HK-2 (cell line): ENCODE measurements around the gene MED4.
"Not testable (repeated sequence)": the region's sequence is repeated elsewhere in the genome, so short reads cannot be mapped to it uniquely, and the experiment has no call there.

Experiments used
- DNase-seq: peaks from one replicate; pipeline ENCODE4 v3.0.0-alpha.2; 2018; ENCODE audit not compliant: unreplicated experiment

Gene MED4

DNA sequence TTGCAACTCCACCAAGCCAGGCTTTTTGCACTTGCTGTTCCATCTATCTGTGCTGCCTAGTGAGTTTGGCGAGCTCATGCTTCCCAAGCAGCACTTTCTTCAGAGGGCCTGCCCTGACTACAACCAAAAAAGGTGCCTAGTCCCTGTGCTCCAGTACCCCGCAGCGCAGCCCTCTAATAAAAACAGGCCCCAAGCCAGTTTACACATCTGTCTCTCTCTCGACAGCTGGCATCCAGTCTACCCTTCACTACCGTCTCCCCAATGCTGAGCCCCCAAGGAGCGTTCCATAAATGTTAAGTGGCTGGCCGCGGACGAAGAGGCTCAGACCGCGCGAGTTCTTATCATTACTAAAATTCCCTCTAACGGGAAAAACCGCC, 512 bp downstream of the MED4 start:
- DNase-seq = no peak

DNA sequence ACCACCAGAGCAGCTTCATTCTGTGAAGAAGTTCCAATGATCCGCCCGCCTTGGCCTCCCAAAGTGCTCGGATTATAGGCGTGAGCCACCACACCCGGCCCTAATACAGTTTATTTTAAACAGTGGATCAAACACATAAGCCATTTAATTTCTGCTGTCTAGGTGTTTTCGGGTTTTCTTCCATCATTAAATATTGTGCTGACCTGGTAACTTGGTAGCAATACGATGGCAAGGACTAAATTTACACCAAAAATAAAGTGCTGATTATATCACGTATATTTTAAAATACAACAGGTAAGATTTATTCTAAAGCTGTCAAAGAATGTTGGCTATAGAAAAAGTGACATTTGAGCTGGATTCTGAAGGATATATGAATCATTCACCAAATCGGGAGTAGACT, 1.3 kb downstream of the MED4 start:
- no peak for DNase-seq

DNA sequence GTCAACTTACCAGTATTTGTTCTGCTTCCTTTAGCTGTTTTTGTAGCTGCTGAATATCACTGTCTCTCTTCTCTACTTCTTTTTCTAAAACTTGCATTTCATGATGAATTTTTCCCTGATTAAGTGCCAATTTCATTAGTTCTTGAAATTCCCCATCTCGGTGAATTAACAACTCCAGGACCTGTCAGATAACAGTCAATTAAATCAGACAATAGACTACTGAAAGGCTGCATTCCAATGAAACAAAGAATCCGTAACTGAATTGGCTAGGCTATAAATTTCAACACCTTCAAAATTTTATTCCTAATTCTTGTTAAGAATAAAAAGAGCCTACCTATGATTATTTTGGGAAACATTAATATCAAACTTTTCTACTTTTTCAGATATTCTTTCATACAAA, 8.6 kb downstream of the MED4 start:
- no peak for DNase-seq

DNA sequence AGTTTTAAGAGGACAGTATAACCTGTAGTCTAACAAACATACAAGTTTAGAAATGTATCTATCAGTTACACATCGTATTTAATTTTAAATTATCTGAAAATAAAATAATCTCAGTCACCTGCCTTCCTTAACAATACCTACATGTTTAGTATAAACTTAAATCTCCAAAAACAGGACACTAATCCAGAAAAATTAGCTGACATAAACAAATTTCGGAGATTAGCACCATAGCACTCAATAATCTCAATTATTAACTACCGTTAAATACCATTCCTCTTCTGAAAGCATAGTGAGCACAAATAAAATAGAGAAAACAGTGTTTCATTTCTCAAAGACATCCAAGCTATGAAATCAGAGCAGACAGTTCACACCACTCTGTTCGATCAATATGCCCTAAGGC, 13.2 kb downstream of the MED4 start:
- DNase-seq = no peak

DNA sequence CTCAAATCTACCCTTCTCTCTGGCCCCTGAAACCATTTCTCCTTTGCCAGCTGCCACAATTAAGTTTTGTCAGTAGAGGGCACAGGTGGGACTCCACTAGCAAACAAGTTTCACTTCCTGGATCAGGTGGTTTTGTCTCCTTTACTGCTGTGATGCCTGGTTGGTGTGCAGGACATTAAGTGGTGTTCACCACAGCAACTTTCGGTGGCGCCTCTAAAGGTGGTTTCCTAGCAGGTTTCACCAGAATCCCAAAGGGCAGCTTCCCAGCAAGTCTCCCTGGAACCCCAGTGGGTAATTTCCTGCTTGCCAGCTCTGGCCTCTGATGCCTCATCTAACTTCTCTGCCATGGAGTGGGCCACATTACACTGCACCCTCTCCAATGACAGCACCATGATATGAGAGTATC, 16.6 kb downstream of the MED4 start:
- DNase-seq = no peak

DNA sequence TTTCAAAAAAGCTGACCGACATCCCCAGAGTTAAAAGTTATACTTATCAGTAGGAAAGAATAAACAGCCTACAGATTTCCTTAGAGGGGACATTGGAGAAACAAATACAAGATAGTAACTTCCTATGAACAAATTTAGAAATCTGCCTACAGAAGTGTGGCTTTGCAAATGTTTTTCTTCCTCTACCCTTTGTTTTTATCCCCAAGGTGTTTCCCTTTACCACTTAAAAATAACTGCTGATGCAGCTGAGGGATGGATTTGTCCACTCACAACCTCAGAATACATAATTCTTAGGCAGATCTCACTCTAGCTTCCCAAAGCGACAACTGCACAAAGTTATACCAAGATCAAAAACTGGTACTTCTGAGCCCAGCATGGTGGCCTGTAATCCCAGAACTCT, 20.9 kb downstream of the MED4 start:
- no peak for DNase-seq

DNA sequence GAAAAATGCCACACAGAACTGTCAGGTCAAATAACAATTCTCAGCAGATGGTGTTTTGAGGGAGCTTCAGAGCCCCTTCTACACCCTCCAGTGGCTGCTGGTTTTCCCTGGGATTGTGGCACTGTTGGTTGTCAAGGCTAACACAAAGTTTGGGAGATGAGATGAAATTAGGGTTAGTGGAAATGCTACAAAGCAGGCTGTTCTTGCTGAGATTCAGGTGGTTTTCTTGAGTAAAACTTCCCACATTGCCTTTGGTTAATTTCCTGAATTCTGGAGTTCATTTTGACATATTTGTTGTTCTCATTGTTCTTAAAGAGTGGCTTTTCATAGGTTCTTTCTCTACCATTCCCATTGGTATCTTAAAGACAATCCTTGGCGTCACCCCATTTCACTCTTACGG, 22.1 kb downstream of the MED4 start:
- no peak for DNase-seq

DNA sequence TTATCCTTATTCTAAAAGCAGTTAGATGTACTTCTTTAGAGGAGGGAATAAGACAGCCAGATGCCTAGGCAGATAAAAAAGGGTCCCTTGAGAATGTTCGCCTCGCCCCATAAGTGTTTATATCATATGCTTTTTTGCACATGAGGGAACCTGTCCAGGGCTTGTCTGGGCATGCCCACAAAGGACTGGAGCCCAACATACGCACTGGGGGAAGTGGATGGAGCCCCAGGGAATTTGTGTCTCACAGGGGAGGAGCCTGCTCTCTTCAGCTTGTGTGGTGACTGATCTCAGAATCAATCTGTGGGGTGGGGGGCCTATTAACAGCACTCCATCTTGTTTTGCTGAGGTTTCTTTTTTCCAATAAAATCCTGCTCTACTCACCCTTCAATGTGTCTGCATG, 22.6 kb downstream of the MED4 start:
- no peak for DNase-seq

DNA sequence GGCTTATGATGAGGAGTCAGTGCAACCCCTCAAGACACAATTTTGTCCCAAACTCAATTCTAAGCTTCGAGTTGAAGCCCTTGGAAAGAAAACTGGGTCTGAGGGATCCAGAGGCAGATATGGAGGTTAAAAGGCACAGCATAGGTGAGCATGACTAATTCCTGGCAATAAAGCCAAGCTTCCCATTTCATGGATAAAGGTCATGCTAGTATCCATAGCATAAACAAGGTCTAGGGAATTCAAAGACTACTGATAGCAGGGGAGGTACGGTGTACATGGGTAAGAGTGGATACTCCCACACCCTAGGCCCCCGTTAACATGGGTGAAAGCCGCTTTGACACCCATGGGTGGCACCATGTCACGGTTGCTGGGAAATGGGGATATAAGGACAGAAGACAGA, 24.0 kb downstream of the MED4 start:
- no peak for DNase-seq

DNA sequence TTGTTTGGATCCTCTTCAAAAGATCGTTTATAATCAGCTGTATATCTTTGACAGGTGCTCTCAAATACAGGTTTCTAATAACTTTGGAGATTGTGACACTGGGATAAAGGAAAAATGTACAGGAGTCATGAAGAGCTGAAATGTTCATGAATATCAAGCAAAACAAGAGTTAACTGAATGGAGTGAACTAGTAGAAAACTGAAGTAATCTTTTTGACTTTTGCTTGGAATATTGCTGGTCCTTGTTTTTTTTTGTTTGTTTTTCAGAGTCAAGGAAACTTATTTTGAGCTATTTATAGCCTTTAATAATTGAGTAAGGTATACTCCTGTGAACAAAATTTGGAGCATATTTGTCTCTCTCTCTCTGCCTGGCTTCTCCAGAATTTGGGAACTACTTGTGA, 25.3 kb downstream of the MED4 start:
- DNase-seq = no peak

DNA sequence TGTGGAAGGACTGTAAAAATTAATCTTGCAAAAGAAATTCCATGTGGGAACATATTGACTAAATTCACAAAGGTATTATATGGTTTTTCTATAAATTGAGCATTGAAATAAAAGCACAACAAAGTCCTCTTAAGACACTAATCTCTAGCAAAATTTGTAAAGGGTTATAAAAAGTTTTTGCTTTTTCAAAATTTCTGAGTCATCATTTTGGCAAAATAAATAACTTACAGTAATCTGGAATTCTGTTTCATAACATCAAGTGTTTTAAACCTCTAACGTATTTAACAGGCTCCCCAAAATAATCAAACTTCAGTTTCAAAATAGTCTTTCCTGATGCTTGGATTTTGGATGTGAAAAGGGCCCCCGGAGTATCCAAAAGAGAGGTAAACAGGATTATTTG, 26.0 kb downstream of the MED4 start:
- no peak for DNase-seq

DNA sequence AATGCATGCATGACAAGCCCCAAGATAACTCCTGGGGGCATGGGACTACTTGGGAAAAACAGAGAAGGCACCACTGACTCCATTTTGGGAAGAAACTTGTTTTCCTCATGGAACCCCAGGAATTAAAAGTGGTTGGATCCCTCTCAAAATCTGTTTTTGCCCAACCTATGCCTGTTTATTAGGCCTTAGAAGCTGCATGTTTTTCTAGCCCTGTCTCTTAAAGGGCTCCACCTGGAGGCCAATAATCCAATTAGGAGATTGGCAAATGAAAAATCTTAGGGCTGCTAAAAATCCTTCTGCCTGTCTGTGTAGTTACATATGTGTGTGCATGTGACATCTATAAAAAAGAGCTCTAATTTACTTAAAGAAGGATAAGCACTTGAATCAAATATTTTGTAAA, 26.9 kb downstream of the MED4 start:
- no peak for DNase-seq

DNA sequence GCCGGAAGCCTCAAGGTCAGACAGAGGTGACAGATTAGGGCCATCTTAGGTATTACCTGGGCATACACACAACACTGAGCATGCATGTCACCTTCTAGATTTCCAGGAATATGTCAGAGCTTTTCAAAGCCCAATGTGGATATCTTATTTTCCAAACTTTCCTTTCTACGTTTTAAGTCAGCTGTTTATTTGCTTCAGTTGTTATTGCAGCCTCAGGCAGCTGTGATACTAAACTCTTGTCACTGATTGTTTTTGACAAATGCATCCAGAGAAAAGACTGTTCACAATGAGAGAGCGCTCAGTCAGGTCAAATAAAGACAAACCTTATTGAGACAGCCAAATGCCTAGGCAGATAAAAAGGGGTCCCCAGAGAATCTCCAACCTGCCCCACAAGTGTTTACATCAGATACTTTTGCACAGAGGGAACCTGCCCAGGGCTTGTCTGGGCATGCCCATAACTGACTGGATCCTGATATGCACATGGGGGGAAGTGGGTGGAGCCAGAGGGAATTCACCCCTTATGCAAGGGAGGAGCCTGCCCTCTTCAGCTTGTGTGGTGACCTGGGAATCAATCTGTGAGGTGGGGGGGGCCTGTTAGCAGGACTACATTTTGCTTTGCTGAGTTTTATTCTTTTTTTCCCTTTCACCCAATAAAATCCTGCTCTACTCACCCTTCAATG, 28.5 kb downstream of the MED4 start:
- no peak for DNase-seq

DNA sequence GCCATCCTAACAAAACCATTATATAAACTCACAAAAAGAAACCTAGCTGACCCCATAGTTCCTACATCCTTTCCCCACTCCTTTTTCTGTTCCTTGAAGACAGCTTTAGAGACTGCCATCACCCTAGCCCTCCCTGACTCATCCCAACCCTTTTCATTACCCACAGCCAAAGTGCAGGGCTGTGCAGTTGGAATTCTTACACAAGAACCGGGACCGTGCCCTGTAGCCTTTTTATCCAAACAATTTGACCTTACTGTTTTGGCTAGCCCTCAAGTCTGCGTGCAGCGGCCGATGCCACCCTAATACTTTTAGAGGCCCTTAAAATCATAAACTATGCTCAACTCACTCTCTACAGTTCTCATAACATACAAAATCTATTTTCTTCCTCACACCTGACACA, 35.0 kb downstream of the MED4 start:
- DNase-seq = not testable (repeated sequence)

DNA sequence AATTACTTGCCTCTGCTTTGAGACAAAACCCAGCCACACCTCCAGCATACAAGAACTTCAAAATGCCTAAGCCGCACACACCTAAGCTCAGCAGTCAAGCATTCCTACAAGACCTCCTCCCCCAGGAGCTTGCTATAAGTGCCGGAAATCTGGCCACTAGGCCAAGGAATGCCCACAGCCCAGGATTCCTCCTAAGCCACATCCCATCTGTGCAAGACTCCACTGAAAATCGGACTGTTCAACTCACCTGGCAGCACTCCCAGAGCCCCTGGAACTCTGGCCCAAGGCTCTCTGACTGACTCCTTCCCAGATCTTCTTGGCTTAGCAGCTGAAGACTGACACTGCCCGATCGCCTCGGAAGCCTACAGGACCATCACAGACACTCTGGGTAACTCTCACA, 36.4 kb downstream of the MED4 start:
- DNase-seq = not testable (repeated sequence)

DNA sequence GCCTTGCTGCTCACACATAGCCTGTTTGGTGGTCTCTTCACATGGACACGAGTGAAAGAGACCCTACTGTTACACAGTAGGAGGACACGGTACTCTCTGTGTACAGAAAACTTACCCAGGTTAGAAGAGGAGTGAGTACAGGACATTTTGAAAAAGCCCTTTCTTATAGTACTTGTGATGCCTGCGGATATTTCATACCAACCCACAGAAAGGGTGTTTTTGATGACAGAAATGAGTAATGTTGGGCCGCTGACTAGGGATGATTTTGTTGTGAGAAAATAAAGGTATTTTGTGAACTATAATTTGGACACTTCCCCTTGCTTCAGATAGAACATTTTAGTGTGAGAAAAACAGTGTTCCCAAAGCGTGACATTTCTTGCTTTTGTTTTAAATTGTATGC, 39.2 kb downstream of the MED4 start:
- no peak for DNase-seq

DNA sequence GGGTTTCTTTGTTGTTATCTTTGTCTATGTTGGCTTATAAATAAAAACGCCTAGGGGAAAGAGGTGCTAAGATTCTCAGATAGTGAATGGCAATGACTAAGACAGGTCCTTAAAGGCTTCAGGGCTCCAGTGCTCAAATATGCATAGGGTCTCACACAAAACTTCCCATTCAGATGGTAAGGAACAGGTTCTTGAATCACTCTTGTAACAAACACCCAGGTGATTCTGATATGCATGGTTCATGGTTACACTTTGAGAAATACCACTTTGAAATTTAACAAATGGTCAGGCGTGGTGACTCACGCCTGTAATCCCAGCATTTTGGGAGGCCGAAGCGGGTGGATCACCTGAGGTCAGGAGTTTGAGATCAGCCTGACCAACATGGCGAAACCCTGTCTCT, 40.3 kb downstream of the MED4 start:
- no peak for DNase-seq

DNA sequence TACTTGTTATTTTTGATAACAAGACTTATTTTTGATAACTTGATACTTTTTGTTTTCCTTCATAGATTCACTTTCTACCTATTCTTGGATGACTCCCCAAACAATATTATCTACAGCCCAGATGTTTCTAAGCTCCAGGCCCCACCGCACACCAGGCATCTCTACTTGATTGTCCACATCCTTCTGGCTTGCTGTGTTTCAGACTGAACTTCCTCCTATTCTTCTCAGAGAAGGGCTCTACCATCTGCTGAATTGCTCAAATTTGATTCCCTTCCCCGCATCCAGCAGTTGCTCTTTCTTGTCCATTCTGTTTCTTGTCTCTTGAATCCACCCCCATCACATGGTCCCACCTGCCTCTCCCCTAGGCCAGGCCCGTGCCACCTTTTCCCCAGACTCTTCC, 44.4 kb downstream of the MED4 start:
- DNase-seq = no peak

DNA sequence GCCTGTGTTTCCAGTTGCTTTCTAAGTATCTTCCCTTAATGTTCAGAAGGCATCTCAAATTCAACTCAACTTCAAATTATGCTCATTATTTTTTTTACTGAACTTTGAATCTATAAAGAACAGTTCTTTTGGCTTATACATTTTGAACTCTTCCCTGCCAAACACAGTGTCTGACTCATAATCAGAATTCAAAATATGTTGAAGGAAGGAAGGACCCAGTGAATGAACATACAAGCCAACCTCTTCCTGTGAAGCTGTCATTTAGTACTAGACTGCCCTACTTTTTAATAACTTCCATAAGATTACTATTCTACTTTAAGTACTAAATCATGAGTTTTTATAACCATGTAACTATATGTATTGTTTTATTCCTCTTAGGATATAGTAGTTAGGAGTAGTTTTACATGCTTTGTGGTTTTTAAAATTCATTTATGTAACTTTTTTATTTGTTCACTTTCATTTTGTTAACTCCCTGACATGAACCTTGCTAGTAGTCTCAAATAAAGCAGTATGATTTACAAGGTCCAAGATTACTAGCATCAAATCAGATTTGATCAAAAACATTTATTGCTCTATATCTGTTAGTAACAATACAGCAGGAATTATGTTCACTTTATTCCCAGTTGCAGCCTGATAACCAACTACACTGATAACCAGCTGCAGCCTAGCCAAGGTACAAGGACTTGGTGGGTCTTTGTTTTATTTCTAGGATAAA, 51.0 kb downstream of the MED4 start:
- no peak for DNase-seq

DNA sequence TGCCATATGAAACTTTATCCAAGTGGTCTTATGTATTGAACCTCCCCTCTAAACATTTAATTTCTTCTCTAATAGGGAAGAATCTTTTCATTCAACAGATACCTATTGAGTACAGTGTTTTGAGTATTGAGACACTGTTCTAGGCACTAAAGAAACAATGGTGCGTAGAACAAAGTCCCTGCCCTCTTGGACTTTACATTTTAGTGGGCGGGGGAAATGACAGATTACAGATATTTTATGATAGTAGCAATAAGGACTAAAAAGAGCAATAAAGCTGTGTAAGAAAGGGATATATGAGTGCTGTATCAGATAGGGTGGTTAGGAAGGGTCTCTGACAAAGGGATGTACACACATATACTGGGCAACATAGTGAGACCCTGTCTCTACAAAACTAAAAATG, 52.0 kb downstream of the MED4 start:
- DNase-seq = no peak

DNA sequence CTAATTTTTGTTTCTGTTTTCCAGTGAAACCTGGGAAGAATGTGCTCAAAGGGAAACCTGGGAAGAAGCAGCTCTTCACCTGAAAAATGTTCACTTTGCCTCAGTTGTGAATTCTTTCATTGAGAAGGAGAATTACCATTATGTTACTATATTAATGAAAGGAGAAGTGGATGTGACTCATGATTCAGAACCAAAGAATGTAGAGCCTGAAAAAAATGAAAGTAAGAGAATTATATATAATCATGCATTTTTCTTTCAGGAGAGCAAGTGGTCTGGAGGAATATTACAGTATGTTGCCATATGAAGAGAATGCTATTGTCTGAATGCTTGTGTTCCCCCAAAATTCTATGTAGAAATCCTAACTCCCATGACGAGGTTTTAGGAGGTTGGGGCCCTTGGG, 54.0 kb downstream of the MED4 start:
- no peak for DNase-seq

DNA sequence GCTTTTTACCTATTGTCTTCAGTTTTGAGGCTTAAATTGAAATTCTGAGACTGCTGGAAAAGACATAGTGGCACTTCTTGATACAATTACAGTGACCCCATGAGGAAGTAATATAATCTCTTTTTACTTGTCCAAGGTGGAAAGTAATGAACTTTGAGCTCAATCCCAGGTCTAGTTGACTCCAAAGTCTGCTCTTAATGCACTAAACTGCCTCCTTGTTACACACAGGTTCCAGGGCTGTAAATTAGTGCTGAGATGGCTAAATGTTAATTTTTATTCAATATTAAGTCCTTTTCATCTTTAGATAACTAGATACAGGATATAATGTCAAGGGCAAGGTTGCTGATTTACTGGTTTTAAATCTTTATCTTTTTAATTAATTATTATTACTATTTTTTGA, 54.9 kb downstream of the MED4 start:
- no peak for DNase-seq

DNA sequence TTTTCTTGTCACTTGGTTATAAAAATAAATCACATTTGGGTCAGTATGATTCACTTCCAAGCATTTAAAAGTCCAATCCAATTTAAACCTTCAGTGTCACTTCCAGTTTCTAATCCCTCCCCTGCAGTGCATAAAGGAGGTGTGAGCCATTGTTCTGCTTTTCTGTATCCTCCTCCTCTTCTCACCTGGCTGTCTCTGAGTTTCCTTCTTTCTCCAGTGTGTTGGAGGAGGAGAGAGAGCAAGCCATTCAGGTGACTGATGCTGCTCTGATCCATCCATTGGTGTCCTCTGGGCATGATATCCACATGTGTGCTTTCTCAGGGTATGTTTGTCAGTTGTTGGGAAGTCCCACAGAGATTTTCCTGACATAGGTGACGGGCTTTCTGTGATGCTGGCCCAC, 56.1 kb downstream of the MED4 start:
- DNase-seq = no peak
